H9 (cell line): Measurements from ENCODE around the gene CDK2. TPM values are rescaled to one million over a fixed set of nuclear protein-coding genes. Genes with fewer than 3 reads are reported as not detected.
"Not testable (repeated sequence)": the region's sequence is repeated elsewhere in the genome, so short reads cannot be mapped to it uniquely, and the experiment has no call there.

Source experiments
- DNase-seq: peaks from one replicate; pipeline ENCODE4 v3.0.0-alpha.2; 2017
- H2AFZ ChIP-seq: one replicate; pipeline ENCODE4 v1.6.1; 2013; ENCODE audit warnings: mild to moderate bottlenecking, low read length, control low read depth, moderate library complexity
- H2AK5ac ChIP-seq: 2 replicates; pipeline ENCODE4 v1.6.1; 2013; ENCODE audit warnings: low read length, control low read depth, mixed read lengths; ENCODE audit not compliant: insufficient read length
- H2BK120ac ChIP-seq: one replicate; pipeline ENCODE4 v1.6.1; 2013; ENCODE audit warnings: low read depth, mild to moderate bottlenecking, low read length, control low read depth, inconsistent platforms; ENCODE audit not compliant: poor library complexity, severe bottlenecking
- H2BK12ac ChIP-seq: 2 replicates; pipeline ENCODE4 v1.6.1; 2013; ENCODE audit warnings: low read length, control low read depth, mixed read lengths, low read depth; ENCODE audit not compliant: insufficient read length
- H2BK15ac ChIP-seq: 2 replicates; pipeline ENCODE4 v1.6.1; 2013; ENCODE audit warnings: low read depth, low read length, control low read depth
- H2BK20ac ChIP-seq: one replicate; pipeline ENCODE4 v1.6.1; 2013; ENCODE audit warnings: low read depth, mild to moderate bottlenecking, low read length, control low read depth, inconsistent platforms; ENCODE audit not compliant: poor library complexity, severe bottlenecking
- H2BK5ac ChIP-seq: 2 replicates; pipeline ENCODE4 v1.6.1; 2013; ENCODE audit warnings: low read length, control low read depth, mixed read lengths; ENCODE audit not compliant: insufficient read length
- H3K14ac ChIP-seq: 2 replicates; pipeline ENCODE4 v1.6.1; 2013; ENCODE audit warnings: low read length, control low read depth; ENCODE audit not compliant: insufficient read depth
- H3K18ac ChIP-seq: 2 replicates; pipeline ENCODE4 v1.6.1; 2013; ENCODE audit warnings: low read depth, mild to moderate bottlenecking, mixed read lengths, low read length, control low read depth; ENCODE audit not compliant: insufficient read length
- H3K23ac ChIP-seq: 2 replicates; pipeline ENCODE4 v1.6.1; 2013; ENCODE audit warnings: low read length, control low read depth, mixed read lengths, low read depth; ENCODE audit not compliant: insufficient read length
- H3K23me2 ChIP-seq: 2 replicates; pipeline ENCODE4 v1.6.1; 2013; ENCODE audit warnings: low read depth, mild to moderate bottlenecking, mixed read lengths, low read length, control low read depth; ENCODE audit not compliant: insufficient read length, poor library complexity, severe bottlenecking
- H3K27ac ChIP-seq: 2 replicates; pipeline ENCODE4 v1.5.1; 2013; ENCODE audit warnings: low read length, control low read depth, mixed read lengths, low read depth; ENCODE audit not compliant: insufficient read length
- H3K27me3 ChIP-seq: 2 replicates; pipeline ENCODE4 v1.6.1; 2013; ENCODE audit warnings: low read length, control low read depth, inconsistent platforms; ENCODE audit not compliant: insufficient read depth
- H3K4ac ChIP-seq: 2 replicates; pipeline ENCODE4 v1.6.1; 2013; ENCODE audit warnings: low read depth, mild to moderate bottlenecking, control low read depth, inconsistent platforms, low read length, moderate library complexity
- H3K4me1 ChIP-seq: 2 replicates; pipeline ENCODE4 v1.6.1; 2013; ENCODE audit warnings: low read length, control low read depth, inconsistent platforms; ENCODE audit not compliant: insufficient read depth
- H3K4me2 ChIP-seq: 2 replicates; pipeline ENCODE4 v1.6.1; 2013; ENCODE audit warnings: low read length, control low read depth, mixed read lengths; ENCODE audit not compliant: insufficient read length, insufficient read depth
- H3K56ac ChIP-seq: 2 replicates; pipeline ENCODE4 v1.6.1; 2013; ENCODE audit warnings: low read depth, mild to moderate bottlenecking, mixed read lengths, low read length, control low read depth; ENCODE audit not compliant: insufficient read length
- H3K79me1 ChIP-seq: 2 replicates; pipeline ENCODE4 v1.6.1; 2013; ENCODE audit warnings: low read depth, mild to moderate bottlenecking, moderate library complexity, low read length, control low read depth, inconsistent platforms; ENCODE audit not compliant: insufficient read depth, poor library complexity, severe bottlenecking
- H3K79me2 ChIP-seq: 2 replicates; pipeline ENCODE4 v1.6.1; 2013; ENCODE audit warnings: low read length, control low read depth, inconsistent platforms; ENCODE audit not compliant: insufficient read depth
- H3K9ac ChIP-seq: 2 replicates; pipeline ENCODE4 v1.6.1; 2013; ENCODE audit warnings: low read length, control low read depth, mixed read lengths; ENCODE audit not compliant: insufficient read length; ENCODE audit errors: extremely low read depth
- H3K9me3 ChIP-seq: one replicate; pipeline ENCODE4 v1.6.1; 2013; ENCODE audit warnings: low read depth, low read length, inconsistent platforms; ENCODE audit not compliant: control insufficient read depth
- H3T11ph ChIP-seq: one replicate; pipeline ENCODE4 v1.6.1; 2013; ENCODE audit warnings: mild to moderate bottlenecking, low read length, control low read depth, inconsistent platforms
- H4K20me1 ChIP-seq: one replicate; pipeline ENCODE4 v1.6.1; 2013; ENCODE audit not compliant: control insufficient read depth, insufficient read length, insufficient read depth
- H4K5ac ChIP-seq: 2 replicates; pipeline ENCODE4 v1.6.1; 2013; ENCODE audit warnings: low read depth, mild to moderate bottlenecking, mixed read lengths, low read length, control low read depth; ENCODE audit not compliant: insufficient read length
- H4K8ac ChIP-seq: replicated peaks from 2 replicates; pipeline ENCODE4 v1.6.1; 2013; ENCODE audit warnings: low read length, control low read depth, mixed read lengths, low read depth; ENCODE audit not compliant: insufficient read length
- H4K91ac ChIP-seq: 2 replicates; pipeline ENCODE4 v1.6.1; 2013; ENCODE audit warnings: low read depth, mild to moderate bottlenecking, moderate library complexity, mixed read lengths, low read length, control low read depth; ENCODE audit not compliant: insufficient read length
- H3K27ac Mint-ChIP-seq, 3 experiments: 2 replicates in 2 of 3; 3 replicates in 1 of 3; pipeline ENCODE4 v1.8.0; 2020 to 2021; ENCODE audit warnings: mixed read lengths in 3 of 3, mild to moderate bottlenecking in 1 of 3, moderate library complexity in 1 of 3
- H3K27me3 Mint-ChIP-seq: 2 replicates; pipeline ENCODE4 v1.8.0; 2021; ENCODE audit warnings: low read depth, mild to moderate bottlenecking, moderate library complexity, mixed read lengths
- H3K36me3 Mint-ChIP-seq, 3 experiments: 2 replicates in 2 of 3; 3 replicates in 1 of 3; pipeline ENCODE4 v1.8.0; 2020 to 2021; ENCODE audit warnings: low read depth in 3 of 3, mixed read lengths in 3 of 3; ENCODE audit not compliant: insufficient read depth in 1 of 3
- H3K4me1 Mint-ChIP-seq, 2 experiments: 2 replicates each; pipeline ENCODE4 v1.8.0; 2020; ENCODE audit warnings: mixed read lengths in 2 of 2
- H3K4me3 Mint-ChIP-seq, 2 experiments: 2 replicates in 1 of 2; 3 replicates in 1 of 2; pipeline ENCODE4 v1.8.0; 2020 to 2021; ENCODE audit warnings: mild to moderate bottlenecking in 2 of 2, mixed read lengths in 2 of 2, moderate library complexity in 1 of 2
- H3K9me3 Mint-ChIP-seq, 2 experiments: 2 replicates in 1 of 2; 3 replicates in 1 of 2; pipeline ENCODE4 v1.8.0; 2020; ENCODE audit warnings: mild to moderate bottlenecking in 2 of 2, mixed read lengths in 2 of 2, moderate library complexity in 1 of 2
- WGBS: extraction: QIAGEN DNeasy Blood & Tissue Kit; methylation state at CpG from one replicate; pipeline ENCODE4 v1.1.7; 2013; ENCODE audit warnings: missing lambda C conversion rate, low lambda C conversion rate, mixed read lengths; ENCODE audit not compliant: insufficient read length; ENCODE audit errors: extremely low coverage; 5-methylcytosine and 5-hydroxymethylcytosine counted together
- total RNA-seq: library from RNA; stranded (reverse); gene quantifications from 2 replicates; pipeline ENCODE4 v1.2.1, GENCODE V29; 2021
- TF ChIP-seq, protein P1 (sequence below): fragments of 200-600 bp; sonication (generic); conservative IDR thresholded peaks from 3 replicates; pipeline ENCODE4 v1.8.0; 2021; ENCODE audit warnings: antibody characterized with exemption, mild to moderate bottlenecking

CDK2 gene
- total RNA-seq, 1 experiment from 2014 or later: 60.8 TPM

GRCh38 chr12:56001487-56002100, 35.0 kb downstream of the CDK2 start:
- H4K5ac ChIP-seq: no peak overlapping the region
- no peak overlapping the region for H3K23ac ChIP-seq
- H4K8ac ChIP-seq: no peak overlapping the region
- DNase-seq: no peak
- H3K14ac ChIP-seq: no peak overlapping the region
- Mint-ChIP-seq H3K4me1 (peaks cover 8 to 14% of the 10 kb centered on the region in 2 experiments; a peak in 3 of 4 replicates), H3K4me3 (no peak overlapping the region; a peak in 1 of 5 replicates), H3K9me3 (no peaks in the 10 kb centered on the region), H3K36me3 (peaks cover 23 to 49% (median 42%) of the 10 kb centered on the region in 3 experiments), H3K27me3 (no peaks in the 10 kb centered on the region), H3K27ac (peak overlapping the region in 1 of 3 experiments; percentile 0; a peak in 1 of 7 replicates)
- no peak overlapping the region for H3K9ac ChIP-seq
- H2AK5ac ChIP-seq: no peak overlapping the region
- no peak overlapping the region for H2BK15ac ChIP-seq
- H2BK12ac ChIP-seq: no peak overlapping the region
- no peak overlapping the region for H4K91ac ChIP-seq
- H4K20me1 ChIP-seq: no peaks in the 10 kb centered on the region
- H2BK20ac ChIP-seq: no peak overlapping the region
- H2BK5ac ChIP-seq: no peak overlapping the region
- H3K79me1 ChIP-seq: no peaks in the 10 kb centered on the region
- H3K4ac ChIP-seq: no peak overlapping the region
- H3K9me3 ChIP-seq: no peaks in the 10 kb centered on the region
- peaks cover 8% of the 10 kb centered on the region for H3K23me2 ChIP-seq
- no peak overlapping the region for H3K56ac ChIP-seq
- H3K79me2 ChIP-seq: no peaks in the 10 kb centered on the region
- H3K4me2 ChIP-seq: no peak overlapping the region
- no CpG with 5 or more reads among the region's 7 CpGs for WGBS
- H3T11ph ChIP-seq: no peak overlapping the region
- no peak overlapping the region for H2AFZ ChIP-seq
- no peak overlapping the region for H2BK120ac ChIP-seq
- no peaks in the 10 kb centered on the region for H3K4me1 ChIP-seq
- TF ChIP-seq, protein P1, sequence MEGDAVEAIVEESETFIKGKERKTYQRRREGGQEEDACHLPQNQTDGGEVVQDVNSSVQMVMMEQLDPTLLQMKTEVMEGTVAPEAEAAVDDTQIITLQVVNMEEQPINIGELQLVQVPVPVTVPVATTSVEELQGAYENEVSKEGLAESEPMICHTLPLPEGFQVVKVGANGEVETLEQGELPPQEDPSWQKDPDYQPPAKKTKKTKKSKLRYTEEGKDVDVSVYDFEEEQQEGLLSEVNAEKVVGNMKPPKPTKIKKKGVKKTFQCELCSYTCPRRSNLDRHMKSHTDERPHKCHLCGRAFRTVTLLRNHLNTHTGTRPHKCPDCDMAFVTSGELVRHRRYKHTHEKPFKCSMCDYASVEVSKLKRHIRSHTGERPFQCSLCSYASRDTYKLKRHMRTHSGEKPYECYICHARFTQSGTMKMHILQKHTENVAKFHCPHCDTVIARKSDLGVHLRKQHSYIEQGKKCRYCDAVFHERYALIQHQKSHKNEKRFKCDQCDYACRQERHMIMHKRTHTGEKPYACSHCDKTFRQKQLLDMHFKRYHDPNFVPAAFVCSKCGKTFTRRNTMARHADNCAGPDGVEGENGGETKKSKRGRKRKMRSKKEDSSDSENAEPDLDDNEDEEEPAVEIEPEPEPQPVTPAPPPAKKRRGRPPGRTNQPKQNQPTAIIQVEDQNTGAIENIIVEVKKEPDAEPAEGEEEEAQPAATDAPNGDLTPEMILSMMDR: no peak
- H3K18ac ChIP-seq: no peak overlapping the region
- H3K27ac ChIP-seq: no peak overlapping the region
- no peaks in the 10 kb centered on the region for H3K27me3 ChIP-seq

GRCh38 chr12:56003376-56003775, 36.7 kb downstream of the CDK2 start:
- H2AFZ ChIP-seq, H3K27ac Mint-ChIP-seq, H3K4me3 Mint-ChIP-seq, H3K4me2 ChIP-seq, H3K9me3 ChIP-seq, H4K8ac ChIP-seq, H3K18ac ChIP-seq, H2BK12ac ChIP-seq, H2BK20ac ChIP-seq, H2AK5ac ChIP-seq, H2BK120ac ChIP-seq, H3K79me2 ChIP-seq, H3K27me3 Mint-ChIP-seq, H3K9me3 Mint-ChIP-seq, H3K23ac ChIP-seq, H3K79me1 ChIP-seq, H3K4ac ChIP-seq, H3K27me3 ChIP-seq, H2BK5ac ChIP-seq, H4K20me1 ChIP-seq, DNase-seq, H2BK15ac ChIP-seq, H3K27ac ChIP-seq, H3K23me2 ChIP-seq, H3K14ac ChIP-seq, H3K56ac ChIP-seq, H3T11ph ChIP-seq, H3K9ac ChIP-seq, H4K91ac ChIP-seq, H3K4me1 ChIP-seq, H4K5ac ChIP-seq: not testable (repeated sequence)
- peaks cover 10 to 17% of the 10 kb centered on the region in 2 experiments for H3K4me1 Mint-ChIP-seq
- peaks cover 25 to 49% (median 42%) of the 10 kb centered on the region in 3 experiments for H3K36me3 Mint-ChIP-seq
- WGBS: no CpG with 5 or more reads among the region's 5 CpGs
